GM12878 (cell line): ENCODE results near the gene NFE2. TPM values are rescaled to one million over a fixed set of nuclear protein-coding genes. Genes with fewer than 3 reads are reported as not detected.

Experiments
- ATAC-seq: fragments of 200-7000 bp; cut with Tn5 transposase; 3 replicates; pipeline ENCODE4 v1.9.1; 2020; ENCODE audit warnings: mild to moderate bottlenecking, moderate library complexity
- BruUV-seq: library from RNA; stranded (reverse); fragments of 400-500 nt; replicated peaks from 2 replicates; lab custom pipeline; 2021; lab: Mats Ljungman, UMichigan
- CTCF ChIA-PET: fragments of 300-600 bp; sonication (Branson Sonifier 250); formaldehyde crosslinking; extraction: SDS; loops from one replicate; lab custom pipeline; 2021; ENCODE audit warnings: inconsistent platforms; lab: Yijun Ruan, JAX
- POLR2A ChIA-PET: fragments of 350-600 bp; formaldehyde crosslinking; extraction: SDS; loops from one replicate; lab custom pipeline; 2021; ENCODE audit warnings: inconsistent platforms; lab: Charles Lee
- RAD21 ChIA-PET: fragments of 300-600 bp; sonication (Branson Sonifier 250); formaldehyde crosslinking; loops from one replicate; lab custom pipeline; 2023; ENCODE audit warnings: antibody characterized with exemption; ENCODE audit not compliant: unreplicated experiment; lab: Charles Lee
- SMC1A ChIA-PET: fragments of 300-600 bp; sonication (Branson Sonifier 250); formaldehyde crosslinking; loops from one replicate; lab custom pipeline; 2023; ENCODE audit not compliant: unreplicated experiment, uncharacterized antibody; lab: Charles Lee
- DNase-seq: peaks from one replicate; pipeline ENCODE4 v3.0.0-alpha.2; 2011; ENCODE audit warnings: low read depth, low spot score
- FAIRE-seq: peaks from 3 replicates; lab custom pipeline; 2011; peaks lifted over from hg19 to GRCh38; lab: Jason Lieb, UNC
- H2AFZ ChIP-seq: 2 replicates; pipeline ENCODE4 v1.6.0; 2011; ENCODE audit warnings: low read depth, low read length, control low read depth; ENCODE audit not compliant: control insufficient read depth
- H3K27ac ChIP-seq: 2 replicates; pipeline ENCODE4 v1.5.1; 2011; ENCODE audit warnings: control low read depth; ENCODE audit not compliant: control insufficient read depth, insufficient read depth
- H3K27me3 ChIP-seq, 2 experiments: replicated peaks in 1 of 2; 2 replicates each; pipeline versions ENCODE4 v1.6.0 to v1.6.1; 2011; ENCODE audit warnings: low read length in 1 of 2; ENCODE audit not compliant: control insufficient read depth in 2 of 2, insufficient read depth in 2 of 2
- H3K36me3 ChIP-seq, 2 experiments: 2 replicates each; pipeline ENCODE4 v1.5.1; 2011; ENCODE audit warnings: low read length in 1 of 2; ENCODE audit not compliant: control insufficient read depth in 2 of 2, insufficient read depth in 2 of 2
- H3K4me1 ChIP-seq: 2 replicates; pipeline ENCODE4 v1.6.1; 2011; ENCODE audit warnings: mild to moderate bottlenecking, low read length, moderate library complexity, mixed read lengths; ENCODE audit not compliant: control insufficient read depth, insufficient read depth
- H3K4me2 ChIP-seq: 2 replicates; pipeline ENCODE4 v1.6.0; 2011; ENCODE audit warnings: control low read depth; ENCODE audit not compliant: control insufficient read depth, insufficient read depth
- H3K4me3 ChIP-seq: fragments of 200-600 bp; sonication (generic); 2 replicates; pipeline ENCODE4 v1.5.1; 2016
- H3K79me2 ChIP-seq: 2 replicates; pipeline ENCODE4 v1.6.0; 2011; ENCODE audit warnings: low read length; ENCODE audit not compliant: control insufficient read depth, insufficient read depth
- H3K9ac ChIP-seq: 2 replicates; pipeline ENCODE4 v1.8.0; 2011; ENCODE audit warnings: low read length, control low read depth, mixed read lengths; ENCODE audit not compliant: control insufficient read depth, insufficient read depth
- H3K9me3 ChIP-seq: replicated peaks from 3 replicates; pipeline ENCODE4 v1.5.1; 2011; ENCODE audit warnings: mild to moderate bottlenecking, low read length; ENCODE audit not compliant: control insufficient read depth, insufficient read depth
- H4K20me1 ChIP-seq: 2 replicates; pipeline ENCODE4 v1.6.0; 2011; ENCODE audit not compliant: control insufficient read depth, insufficient read depth
- FOXK2 ChIP-seq: fragments of 450-650 bp; IDR thresholded peaks from 2 replicates; pipeline ENCODE4 v1.6.1; 2017; ENCODE audit warnings: mild to moderate bottlenecking, moderate library complexity
- IRF4 ChIP-seq: IDR thresholded peaks from 2 replicates; pipeline ENCODE4 v1.6.1; 2011; ENCODE audit warnings: low read depth, low read length
- JUND ChIP-seq: IDR thresholded peaks from 2 replicates; pipeline ENCODE4 v1.6.1; 2012; ENCODE audit warnings: low read depth, mild to moderate bottlenecking, low read length, improper control_type of control experiment, moderate library complexity
- KLF5 ChIP-seq: fragments of 450-650 bp; IDR thresholded peaks from 2 replicates; pipeline ENCODE4 v1.6.1; 2014; ENCODE audit warnings: mild to moderate bottlenecking; ENCODE audit not compliant: partially characterized antibody
- NR2C2 ChIP-seq: IDR thresholded peaks from 2 replicates; pipeline ENCODE4 v1.6.1; 2011; ENCODE audit warnings: borderline replicate concordance, low read depth; ENCODE audit not compliant: control insufficient read depth, insufficient read length
- SMARCA5 ChIP-seq: fragments of 450-650 bp; IDR thresholded peaks from 2 replicates; pipeline ENCODE4 v1.6.1; 2017; ENCODE audit warnings: mild to moderate bottlenecking
- SRF ChIP-seq, 2 experiments: IDR thresholded peaks; 2 replicates each; pipeline ENCODE4 v1.6.1; 2011; ENCODE audit warnings: low read depth in 2 of 2, low read length in 2 of 2, mild to moderate bottlenecking in 1 of 2, moderate library complexity in 1 of 2
- STAT1 ChIP-seq: fragments of 450-650 bp; conservative IDR thresholded peaks from 2 replicates; pipeline ENCODE4 v1.6.1; 2014; ENCODE audit warnings: antibody characterized with exemption, mild to moderate bottlenecking
- ZNF622 ChIP-seq: fragments of 450-650 bp; IDR thresholded peaks from 2 replicates; pipeline ENCODE4 v1.6.1; 2017; ENCODE audit warnings: mild to moderate bottlenecking, inconsistent platforms
- in situ Hi-C: fragments of 300-500 bp; cut with MboI; formaldehyde crosslinking; loops from 9 replicates; pipeline ENCODE4 v1.14.3; 2018; ENCODE audit warnings: mixed read lengths
- intact Hi-C: fragments of 100-400 bp; cut with micrococcal nuclease; formaldehyde crosslinking; loops from one replicate; pipeline ENCODE4 v1.14.2; 2022; ENCODE audit not compliant: unreplicated experiment
- polyA plus RNA-seq, 11 experiments: library from polyadenylated mRNA; depleted of rRNA in 4 of 11; unstranded in 6 of 11; stranded (reverse) in 5 of 11; fragments of >200 nt; fragmentation: Nextera tagmentation in 4 of 11; fragmentation: Illumina TruSeq in 1 of 11; extraction: Ambion mirVana in 4 of 11; extraction: Trizol in 1 of 11; gene quantifications; 1 replicate in 1 of 11; 2 replicates in 10 of 11; pipeline versions ENCODE4 v1.2.1 to v1.2.3, GENCODE V29; 2011 to 2016; ENCODE audit warnings: inconsistent platforms in 2 of 11, missing spikeins in 2 of 11, low read depth in 1 of 11
- total RNA-seq, 4 experiments: library from RNA; depleted of rRNA in 3 of 4; stranded (reverse); fragments of >200 nt in 3 of 4; fragmentation: Illumina TruSeq in 1 of 4; extraction: Trizol in 1 of 4; gene quantifications; 2 replicates each; pipeline versions ENCODE4 v1.2.1 to v1.2.3, GENCODE V29; 2013 to 2021
- TF ChIP-seq, protein P1 (sequence below): IDR thresholded peaks from 2 replicates; pipeline ENCODE4 v1.6.1; 2012; ENCODE audit warnings: low read depth, low read length, improper control_type of control experiment
- TF ChIP-seq, protein P2 (sequence below): fragments of 450-650 bp; IDR thresholded peaks from 2 replicates; pipeline ENCODE4 v1.6.1; 2014; ENCODE audit warnings: mild to moderate bottlenecking
- TF ChIP-seq, protein P3 (sequence below): IDR thresholded peaks from 2 replicates; pipeline ENCODE4 v1.6.1; 2011; ENCODE audit warnings: low read depth, low read length, improper control_type of control experiment, borderline replicate concordance
- TF ChIP-seq, protein P4 (sequence below): fragments of 450-650 bp; IDR thresholded peaks from 2 replicates; pipeline ENCODE4 v1.6.1; 2017; ENCODE audit warnings: mild to moderate bottlenecking, low read depth, inconsistent platforms; ENCODE audit not compliant: poor library complexity, severe bottlenecking
- TF ChIP-seq, protein P5 (sequence below): fragments of 450-650 bp; formaldehyde crosslinking; IDR thresholded peaks from 2 replicates; pipeline ENCODE4 v1.4.0; 2022; ENCODE audit warnings: mild to moderate bottlenecking, moderate library complexity

Gene NFE2
- total and polyA plus RNA-seq, 10 of the 15 experiments (the other 5 are each of a cell fraction or from before 2014, with no cell fraction given): 0.06 to 0.28 TPM; not detected in 8

DNA sequence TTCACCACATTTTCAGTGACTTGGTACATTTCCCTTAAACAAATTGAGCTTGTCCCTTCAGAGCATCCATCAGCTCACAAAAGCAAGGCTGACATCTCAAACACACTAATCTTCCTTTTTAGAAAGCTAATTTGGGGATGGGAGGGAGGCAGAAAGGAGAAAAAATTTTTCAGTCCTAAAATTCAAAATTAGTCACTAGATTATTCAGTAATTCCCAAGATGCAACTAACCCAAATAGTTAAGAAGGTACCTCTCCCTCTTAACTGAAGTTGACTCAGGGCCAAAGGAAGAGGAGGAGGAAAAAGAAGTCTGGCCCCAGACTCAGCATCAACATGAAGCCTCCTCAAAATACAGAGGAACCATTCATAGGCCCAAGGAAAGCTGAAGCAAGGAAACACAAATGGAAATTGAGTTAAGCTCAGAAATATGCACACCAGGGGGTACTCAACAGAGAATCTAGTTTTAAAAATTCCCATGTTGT, 42.6 kb downstream of the NFE2 start:
- Histone ChIP-seq H3K4me1 (peaks cover 17% of the 10 kb centered on the region), H3K9ac (no peak overlapping the region; the same call in 1 of the 2 replicates), H3K4me3 (no peak overlapping the region), H3K36me3 (peaks cover 2 to 15% of the 10 kb centered on the region in 2 experiments; a peak in 3 of 4 replicates), H4K20me1 (no peaks in the 10 kb centered on the region), H3K27me3 (no peaks in the 10 kb centered on the region), H3K4me2 (0 out of 2 replicates have a peak overlapping the region, but pooled peaks have one; percentile 2), H3K9me3 (no peaks in the 10 kb centered on the region), H2AFZ (no peak overlapping the region), H3K79me2 (peaks cover 39% of the 10 kb centered on the region), H3K27ac (peak overlapping the region; percentile 1; the same call in 1 of the 2 replicates)
- intact Hi-C loops: loop anchor here (2.0 kb wide), 1 partner anchor 19 kb away; no protein-coding TSS in a partner anchor
- RAD21 ChIA-PET: interaction anchor here (1.6 to 4.3 kb wide), 5 partner anchors 17 to 101 kb away, joined by 4 to 39 read pairs (median 11); partner anchors contain the start of genes CBX5, COPZ1 and HNRNPA1
- ATAC-seq (no peak), FAIRE-seq (no peak), DNase-seq (no peak)
- POLR2A ChIA-PET: interaction anchor here (0.7 to 3.4 kb wide), 10 partner anchors 9 to 240 kb away, joined by 3 to 60 read pairs (median 5); partner anchors contain the start of genes CBX5, COPZ1, HNRNPA1 and NCKAP1L
- in situ Hi-C loops: no loop called here
- SMC1A ChIA-PET: interaction anchor here (0.8 to 3.3 kb wide), 14 partner anchors 9 to 127 kb away, joined by 3 to 28 read pairs (median 4); partner anchors contain the start of genes CBX5, COPZ1, HNRNPA1 and ZNF385A
- BruUV-seq: no TSS peak
- CTCF ChIA-PET: interaction anchor here (0.7 to 3.7 kb wide), 24 partner anchors 9 to 146 kb away, joined by 3 to 26 read pairs (median 4); partner anchors contain the start of genes CBX5, COPZ1 and HNRNPA1
- TF ChIP-seq, protein P1, sequence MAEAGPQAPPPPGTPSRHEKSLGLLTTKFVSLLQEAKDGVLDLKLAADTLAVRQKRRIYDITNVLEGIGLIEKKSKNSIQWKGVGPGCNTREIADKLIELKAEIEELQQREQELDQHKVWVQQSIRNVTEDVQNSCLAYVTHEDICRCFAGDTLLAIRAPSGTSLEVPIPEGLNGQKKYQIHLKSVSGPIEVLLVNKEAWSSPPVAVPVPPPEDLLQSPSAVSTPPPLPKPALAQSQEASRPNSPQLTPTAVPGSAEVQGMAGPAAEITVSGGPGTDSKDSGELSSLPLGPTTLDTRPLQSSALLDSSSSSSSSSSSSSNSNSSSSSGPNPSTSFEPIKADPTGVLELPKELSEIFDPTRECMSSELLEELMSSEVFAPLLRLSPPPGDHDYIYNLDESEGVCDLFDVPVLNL: no peak
- no peak for TF ChIP-seq SRF (IDR thresholded peaks at IDR 0.05; ENCODE audit: low read depth in 2 of 2, low read length in 2 of 2)
- TF ChIP-seq ZNF622: no peak
- TF ChIP-seq JUND: no peak
- TF ChIP-seq, protein P2, sequence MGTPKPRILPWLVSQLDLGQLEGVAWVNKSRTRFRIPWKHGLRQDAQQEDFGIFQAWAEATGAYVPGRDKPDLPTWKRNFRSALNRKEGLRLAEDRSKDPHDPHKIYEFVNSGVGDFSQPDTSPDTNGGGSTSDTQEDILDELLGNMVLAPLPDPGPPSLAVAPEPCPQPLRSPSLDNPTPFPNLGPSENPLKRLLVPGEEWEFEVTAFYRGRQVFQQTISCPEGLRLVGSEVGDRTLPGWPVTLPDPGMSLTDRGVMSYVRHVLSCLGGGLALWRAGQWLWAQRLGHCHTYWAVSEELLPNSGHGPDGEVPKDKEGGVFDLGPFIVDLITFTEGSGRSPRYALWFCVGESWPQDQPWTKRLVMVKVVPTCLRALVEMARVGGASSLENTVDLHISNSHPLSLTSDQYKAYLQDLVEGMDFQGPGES: no peak
- TF ChIP-seq STAT1: no peak
- TF ChIP-seq SMARCA5: no peak
- TF ChIP-seq FOXK2: no peak
- TF ChIP-seq, protein P3, sequence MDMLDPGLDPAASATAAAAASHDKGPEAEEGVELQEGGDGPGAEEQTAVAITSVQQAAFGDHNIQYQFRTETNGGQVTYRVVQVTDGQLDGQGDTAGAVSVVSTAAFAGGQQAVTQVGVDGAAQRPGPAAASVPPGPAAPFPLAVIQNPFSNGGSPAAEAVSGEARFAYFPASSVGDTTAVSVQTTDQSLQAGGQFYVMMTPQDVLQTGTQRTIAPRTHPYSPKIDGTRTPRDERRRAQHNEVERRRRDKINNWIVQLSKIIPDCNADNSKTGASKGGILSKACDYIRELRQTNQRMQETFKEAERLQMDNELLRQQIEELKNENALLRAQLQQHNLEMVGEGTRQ: no peak
- no peak for TF ChIP-seq NR2C2
- no peak for TF ChIP-seq IRF4
- TF ChIP-seq, protein P4, sequence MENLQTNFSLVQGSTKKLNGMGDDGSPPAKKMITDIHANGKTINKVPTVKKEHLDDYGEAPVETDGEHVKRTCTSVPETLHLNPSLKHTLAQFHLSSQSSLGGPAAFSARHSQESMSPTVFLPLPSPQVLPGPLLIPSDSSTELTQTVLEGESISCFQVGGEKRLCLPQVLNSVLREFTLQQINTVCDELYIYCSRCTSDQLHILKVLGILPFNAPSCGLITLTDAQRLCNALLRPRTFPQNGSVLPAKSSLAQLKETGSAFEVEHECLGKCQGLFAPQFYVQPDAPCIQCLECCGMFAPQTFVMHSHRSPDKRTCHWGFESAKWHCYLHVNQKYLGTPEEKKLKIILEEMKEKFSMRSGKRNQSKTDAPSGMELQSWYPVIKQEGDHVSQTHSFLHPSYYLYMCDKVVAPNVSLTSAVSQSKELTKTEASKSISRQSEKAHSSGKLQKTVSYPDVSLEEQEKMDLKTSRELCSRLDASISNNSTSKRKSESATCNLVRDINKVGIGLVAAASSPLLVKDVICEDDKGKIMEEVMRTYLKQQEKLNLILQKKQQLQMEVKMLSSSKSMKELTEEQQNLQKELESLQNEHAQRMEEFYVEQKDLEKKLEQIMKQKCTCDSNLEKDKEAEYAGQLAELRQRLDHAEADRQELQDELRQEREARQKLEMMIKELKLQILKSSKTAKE: no peak
- TF ChIP-seq KLF5: no peak
- TF ChIP-seq, protein P5, sequence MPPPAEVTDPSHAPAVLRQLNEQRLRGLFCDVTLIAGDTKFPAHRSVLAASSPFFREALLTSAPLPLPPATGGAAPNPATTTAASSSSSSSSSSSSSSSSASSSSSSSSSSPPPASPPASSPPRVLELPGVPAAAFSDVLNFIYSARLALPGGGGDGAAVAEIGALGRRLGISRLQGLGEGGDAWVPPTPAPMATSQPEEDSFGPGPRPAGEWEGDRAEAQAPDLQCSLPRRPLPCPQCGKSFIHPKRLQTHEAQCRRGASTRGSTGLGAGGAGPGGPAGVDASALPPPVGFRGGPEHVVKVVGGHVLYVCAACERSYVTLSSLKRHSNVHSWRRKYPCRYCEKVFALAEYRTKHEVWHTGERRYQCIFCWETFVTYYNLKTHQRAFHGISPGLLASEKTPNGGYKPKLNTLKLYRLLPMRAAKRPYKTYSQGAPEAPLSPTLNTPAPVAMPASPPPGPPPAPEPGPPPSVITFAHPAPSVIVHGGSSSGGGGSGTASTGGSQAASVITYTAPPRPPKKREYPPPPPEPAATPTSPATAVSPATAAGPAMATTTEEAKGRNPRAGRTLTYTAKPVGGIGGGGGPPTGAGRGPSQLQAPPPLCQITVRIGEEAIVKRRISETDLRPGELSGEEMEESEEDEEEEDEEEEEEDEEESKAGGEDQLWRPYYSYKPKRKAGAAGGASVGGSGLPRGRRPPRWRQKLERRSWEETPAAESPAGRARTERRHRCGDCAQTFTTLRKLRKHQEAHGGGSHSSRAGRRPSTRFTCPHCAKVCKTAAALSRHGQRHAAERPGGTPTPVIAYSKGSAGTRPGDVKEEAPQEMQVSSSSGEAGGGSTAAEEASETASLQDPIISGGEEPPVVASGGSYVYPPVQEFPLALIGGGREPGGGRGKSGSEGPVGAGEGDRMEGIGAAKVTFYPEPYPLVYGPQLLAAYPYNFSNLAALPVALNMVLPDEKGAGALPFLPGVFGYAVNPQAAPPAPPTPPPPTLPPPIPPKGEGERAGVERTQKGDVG (CRISPR knock-in tag): no peak
